Ovary (tissue), 9 donors: Measurements from ENCODE around the gene HS6ST2. TPM values are rescaled to one million over a fixed set of nuclear protein-coding genes. Genes with fewer than 3 reads are reported as not detected.

Source experiments
- DNase-seq, 5 donors: peaks; one replicate each; pipeline ENCODE4 v3.0.0-alpha.2; 2019 to 2020
- H3K27ac ChIP-seq, 2 donors: fragments of 200-600 bp; one replicate each; pipeline versions ENCODE4 v1.5.1 to v1.8.0; 2019 to 2022
- H3K27me3 ChIP-seq: fragments of 200-600 bp; one replicate; pipeline ENCODE4 v1.8.0; 2022
- H3K36me3 ChIP-seq: fragments of 200-600 bp; sonication (generic); one replicate; pipeline ENCODE4 v1.5.1; 2019
- H3K4me1 ChIP-seq: one replicate; pipeline ENCODE4 v1.8.1; 2013; ENCODE audit warnings: mild to moderate bottlenecking, moderate library complexity; ENCODE audit not compliant: insufficient read depth
- H3K4me3 ChIP-seq: fragments of 200-600 bp; sonication (generic); one replicate; pipeline ENCODE4 v1.5.1; 2017
- H3K9me3 ChIP-seq, 2 donors: fragments of 200-600 bp in 1 of 2; sonication (generic) in 1 of 2; one replicate each; pipeline versions ENCODE4 v1.5.1 to v1.8.1; 2013 to 2019; ENCODE audit warnings: mild to moderate bottlenecking in 1 of 2, moderate library complexity in 1 of 2
- CTCF ChIP-seq, 3 donors: fragments of 450-650 bp in 2 of 3; fragments of 200-600 bp in 1 of 3; IDR thresholded peaks; one replicate each; pipeline versions ENCODE4 v1.5.1 to v1.8.0; 2016 to 2022; ENCODE audit warnings: antibody characterized with exemption in 3 of 3, mild to moderate bottlenecking in 1 of 3
- EP300 ChIP-seq: sonication (generic); formaldehyde crosslinking; IDR thresholded peaks from one replicate; pipeline ENCODE4 v1.6.1; 2017; ENCODE audit warnings: antibody characterized with exemption
- POLR2A ChIP-seq: fragments of 450-650 bp; IDR thresholded peaks from one replicate; pipeline ENCODE4 v1.6.1; 2017; ENCODE audit warnings: antibody characterized with exemption, mild to moderate bottlenecking, moderate library complexity
- WGBS, 3 donors: extraction: QIAGEN DNeasy Blood & Tissue Kit in 1 of 3; methylation state at CpG; one replicate each; pipeline versions ENCODE4 v1.1.5 to v1.1.7; 2013 to 2017; 5-methylcytosine and 5-hydroxymethylcytosine counted together
- intact Hi-C, 4 donors: fragments of 100-400 bp; cut with DNase I; formaldehyde crosslinking; loops; one replicate each; pipeline versions ENCODE4 v1.11.0 to v1.15.1; 2022 to 2023
- polyA plus RNA-seq, 2 donors: library from polyadenylated mRNA; stranded (reverse); fragments of 200-250 nt in 1 of 2; fragments of 350-450 nt in 1 of 2; fragmentation: Illumina TruSeq in 1 of 2; extraction: RNeasy Lipid Tissue Mini Kit (QIAGEN cat#74804) in 1 of 2; gene quantifications; one replicate each; pipeline ENCODE4 v1.2.3, GENCODE V29; 2013 to 2014
- total RNA-seq, 7 donors: library from RNA; depleted of rRNA in 2 of 7; stranded (reverse); fragments of >200 nt in 2 of 7; fragmentation: NEBNext Ultra II Directional in 3 of 7; extraction: Animal tissue kit (Norgen Biotek cat#: 25700) in 3 of 7; gene quantifications; one replicate each; pipeline versions ENCODE4 v1.1.0 to v1.2.4, GENCODE V29; 2016 to 2023
- donor health status: DM: no; HTN: no; CAD: no; lungs with moderate emphysema.
- donor health status: DM: no; HTN: no; CAD: no.
- donor health status: Bipolar disorder and iron deficiency.
- donor health status: DM: yes; HTN: yes; CAD: no.
- donor health status: DM: no; HTN: no; CAD: no.
- donor health status: DM: yes; HTN: yes; CAD: no.

Gene HS6ST2
- total and polyA plus RNA-seq, 9 donors: 5.9 to 29.0 (median 12.9) TPM

DNA sequence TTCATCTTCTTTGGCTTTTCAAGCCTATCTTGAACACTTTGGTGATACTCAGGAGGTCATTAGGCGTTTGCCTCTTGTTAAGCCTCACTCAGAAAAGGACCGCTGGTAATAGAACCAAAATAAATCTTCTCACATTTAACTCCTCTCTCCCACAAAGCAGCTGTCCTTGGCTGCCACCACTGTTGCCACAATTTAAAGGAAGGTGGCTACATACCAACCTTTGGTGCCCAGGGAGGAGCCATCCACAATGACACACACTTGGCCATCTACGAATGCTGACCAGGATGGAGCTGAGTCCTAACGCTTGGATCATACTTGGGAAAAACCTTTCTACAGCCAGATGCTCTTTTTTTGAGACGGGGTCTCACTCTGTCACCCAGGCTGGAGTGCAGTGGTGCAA is 210.2 kb downstream of the HS6ST2 start:
- Histone ChIP-seq H3K9me3 (no peaks in the 10 kb centered on the region), H3K36me3 (no peaks in the 10 kb centered on the region), H3K4me1 (peaks cover 1% of the 10 kb centered on the region), H3K27ac (no peak overlapping the region), H3K27me3 (no peaks in the 10 kb centered on the region), H3K4me3 (no peak overlapping the region)
- WGBS, 3 donors: 75 to 82% (median 77%) methylated on average over 5 of the region's 5 CpGs
- no peak for DNase-seq
- no peak for TF ChIP-seq CTCF (IDR thresholded peaks at IDR 0.05)
- TF ChIP-seq POLR2A: no peak
- no peak for TF ChIP-seq EP300
- intact Hi-C loops: loop anchor here in 1 of 4 donors (10.0 kb wide), 1 partner anchor 207 kb away; the partner anchor contains the start of gene HS6ST2

- no peaks in the 10 kb centered on the region for H3K27me3 ChIP-seq
- no peaks in the 10 kb centered on the region for H3K9me3 ChIP-seq
- peak in 1 of 5 donors; percentile 18 for DNase-seq
- no peak for TF ChIP-seq POLR2A
- no peak for TF ChIP-seq EP300
- TF ChIP-seq CTCF (IDR thresholded peaks at IDR 0.05): no peak
- WGBS, 3 donors: 46 to 57% (median 56%) methylated on average over 2 of the region's 2 CpGs
- no peak overlapping the region for H3K27ac ChIP-seq
- intact Hi-C loops: loop anchor here in 1 of 4 donors (10.0 kb wide), 1 partner anchor 209 kb away; the partner anchor contains the start of gene HS6ST2
- H3K36me3 ChIP-seq: no peaks in the 10 kb centered on the region
- H3K4me3 ChIP-seq: no peak overlapping the region
- H3K4me1 ChIP-seq: peaks cover 1% of the 10 kb centered on the region
Measured at GRCh38 chrX:132745593-132745992, 212.8 kb downstream of the HS6ST2 start.

- H3K4me1 ChIP-seq: peaks cover 1% of the 10 kb centered on the region
- TF ChIP-seq CTCF (IDR thresholded peaks at IDR 0.05) (no peak), POLR2A (no peak), EP300 (no peak)
- WGBS, 3 donors: 50 to 68% (median 52%) methylated on average over 1 of the region's 1 CpG
- no peak overlapping the region for H3K4me3 ChIP-seq
- no peaks in the 10 kb centered on the region for H3K36me3 ChIP-seq
- H3K9me3 ChIP-seq: no peaks in the 10 kb centered on the region
- no peak for DNase-seq
- intact Hi-C loops: loop anchor here in 1 of 4 donors (10.0 kb wide), 1 partner anchor 210 kb away; the partner anchor contains the start of gene HS6ST2
- H3K27ac ChIP-seq: no peak overlapping the region
- H3K27me3 ChIP-seq: no peaks in the 10 kb centered on the region
Measured at GRCh38 chrX:132744470-132744869, 214.0 kb downstream of the HS6ST2 start.

- DNase-seq: no peak
- no peaks in the 10 kb centered on the region for H3K9me3 ChIP-seq
- intact Hi-C loops: loop anchor here in 1 of 4 donors (10.0 kb wide), 1 partner anchor 212 kb away; the partner anchor contains the start of gene HS6ST2
- H3K27me3 ChIP-seq: no peaks in the 10 kb centered on the region
- no peak overlapping the region for H3K27ac ChIP-seq
- TF ChIP-seq EP300 (no peak), CTCF (IDR thresholded peaks at IDR 0.05) (no peak), POLR2A (no peak)
- peaks cover 1% of the 10 kb centered on the region for H3K4me1 ChIP-seq
- H3K4me3 ChIP-seq: no peak overlapping the region
- 60 to 75% (median 70%) methylated on average over 3 of the region's 3 CpGs for WGBS, 3 donors
- H3K36me3 ChIP-seq: no peaks in the 10 kb centered on the region
Measured at GRCh38 chrX:132743086-132743485, 215.3 kb downstream of the HS6ST2 start.
